Keratinocyte (primary cell): ENCODE measurements around the gene R3HDM1. TPM values are rescaled to one million over a fixed set of nuclear protein-coding genes. Genes with fewer than 3 reads are reported as not detected.

ENCODE experiments used
- DNase-seq: peaks from one replicate; pipeline ENCODE4 v3.0.0-alpha.2; 2011; ENCODE audit warnings: low read depth, missing footprints, low spot score
- FAIRE-seq: peaks from 2 replicates; lab custom pipeline; 2011; peaks lifted over from hg19 to GRCh38; lab: Jason Lieb, UNC
- H2AFZ ChIP-seq: 2 replicates; pipeline ENCODE4 v1.6.0; 2012; ENCODE audit warnings: low read length, control low read depth, inconsistent platforms; ENCODE audit not compliant: control insufficient read depth
- H3K27ac ChIP-seq: 2 replicates; pipeline ENCODE4 v1.5.1; 2011; ENCODE audit warnings: low read length; ENCODE audit not compliant: control insufficient read depth, insufficient read depth
- H3K27me3 ChIP-seq: 3 replicates; pipeline ENCODE4 v1.6.0; 2011; ENCODE audit warnings: low read length; ENCODE audit not compliant: control insufficient read depth, insufficient read depth; ENCODE audit errors: extremely low read depth
- H3K36me3 ChIP-seq, 2 experiments: 2 replicates in 1 of 2; 3 replicates in 1 of 2; pipeline ENCODE4 v1.5.1; 2011; ENCODE audit warnings: low read length in 2 of 2, mild to moderate bottlenecking in 1 of 2; ENCODE audit not compliant: control insufficient read depth in 2 of 2, insufficient read depth in 2 of 2; ENCODE audit errors: extremely low read depth in 1 of 2
- H3K4me1 ChIP-seq: 3 replicates; pipeline ENCODE4 v1.5.1; 2011; ENCODE audit warnings: low read length; ENCODE audit not compliant: control insufficient read depth, insufficient read depth; ENCODE audit errors: extremely low read depth
- H3K4me2 ChIP-seq: 3 replicates; pipeline ENCODE4 v1.6.0; 2011; ENCODE audit warnings: low read depth, low read length; ENCODE audit not compliant: control insufficient read depth, insufficient read depth; ENCODE audit errors: extremely low read depth
- H3K4me3 ChIP-seq, 3 experiments: fragments of 200-600 bp in 1 of 3; sonication (generic) in 1 of 3; 2 replicates in 2 of 3; 3 replicates in 1 of 3; pipeline ENCODE4 v1.5.1; 2011 to 2016; ENCODE audit warnings: low read length in 3 of 3, mild to moderate bottlenecking in 3 of 3, control low read depth in 2 of 3, inconsistent platforms in 1 of 3, low read depth in 1 of 3, mixed read lengths in 1 of 3, mixed run types in 1 of 3, moderate library complexity in 1 of 3; ENCODE audit not compliant: control insufficient read depth in 2 of 3, insufficient read depth in 2 of 3; ENCODE audit errors: extremely low read depth in 1 of 3
- H3K79me2 ChIP-seq: 2 replicates; pipeline ENCODE4 v1.6.0; 2012; ENCODE audit warnings: low read length; ENCODE audit not compliant: control insufficient read depth, insufficient read depth
- H3K9ac ChIP-seq: 3 replicates; pipeline ENCODE4 v1.6.0; 2011; ENCODE audit warnings: low read length; ENCODE audit not compliant: control insufficient read depth, insufficient read depth; ENCODE audit errors: extremely low read depth
- H3K9me1 ChIP-seq: 3 replicates; pipeline ENCODE4 v1.6.0; 2011; ENCODE audit warnings: low read length; ENCODE audit not compliant: control insufficient read depth, insufficient read depth; ENCODE audit errors: extremely low read depth
- H3K9me3 ChIP-seq: 2 replicates; pipeline ENCODE4 v1.5.1; 2012; ENCODE audit warnings: low read depth, low read length; ENCODE audit not compliant: control insufficient read depth
- H4K20me1 ChIP-seq: 3 replicates; pipeline ENCODE4 v1.6.0; 2011; ENCODE audit warnings: low read length; ENCODE audit not compliant: control insufficient read depth, insufficient read depth; ENCODE audit errors: extremely low read depth
- EZH2 ChIP-seq: IDR thresholded peaks from one replicate; pipeline ENCODE4 v1.6.1; 2012; ENCODE audit warnings: inconsistent platforms, mild to moderate bottlenecking, low read length, moderate library complexity
- dilution Hi-C: fragments of 300-500 bp; cut with MboI; formaldehyde crosslinking; loops from one replicate; pipeline ENCODE4 v1.7.0; 2020; ENCODE audit warnings: low sequenced_read_pairs; ENCODE audit not compliant: extremely low pct_ligation_motif_present
- polyA plus RNA-seq, 5 experiments: library from polyadenylated mRNA; depleted of rRNA in 3 of 5; stranded (reverse) in 3 of 5; stranded (forward) in 1 of 5; unstranded in 1 of 5; fragments of >200 nt; gene quantifications; 1 replicate in 1 of 5; 2 replicates in 3 of 5; 3 replicates in 1 of 5; pipeline versions ENCODE4 v1.2.1 to v1.2.3, GENCODE V29; 2011 to 2012; ENCODE audit warnings: missing spikeins in 2 of 5, low read depth in 1 of 5, low replicate concordance in 1 of 5
- TF ChIP-seq, protein P1 (sequence below), 3 experiments: IDR thresholded peaks in 1 of 3; conservative IDR thresholded peaks in 1 of 3; optimal IDR thresholded peaks in 1 of 3; 2 replicates in 2 of 3; 3 replicates in 1 of 3; pipeline versions ENCODE3 to v1.5.1; 2011; ENCODE audit warnings: low read length in 3 of 3, mild to moderate bottlenecking in 3 of 3, moderate library complexity in 2 of 3, control low read depth in 1 of 3, inconsistent platforms in 1 of 3; ENCODE audit not compliant: insufficient read depth in 2 of 3; ENCODE audit errors: extremely low read depth in 1 of 3

The R3HDM1 gene
- polyA plus RNA-seq, 1 donor (not counting 4 experiments of a cell fraction or from before 2014, with no cell fraction given), result 41.0 TPM

- DNase-seq (no peak), FAIRE-seq (no peak)
- Histone ChIP-seq H2AFZ (no peak overlapping the region), H3K9me3 (no peaks in the 10 kb centered on the region), H3K36me3 (no peaks in the 10 kb centered on the region), H3K4me3 (no peak overlapping the region), H4K20me1 (no peaks in the 10 kb centered on the region), H3K4me1 (no peaks in the 10 kb centered on the region), H3K79me2 (peaks cover 52% of the 10 kb centered on the region), H3K4me2 (no peak overlapping the region), H3K9me1 (no peaks in the 10 kb centered on the region), H3K27ac (no peak overlapping the region), H3K27me3 (no peaks in the 10 kb centered on the region), H3K9ac (no peak overlapping the region)
- dilution Hi-C loops, result no loop called here
- TF ChIP-seq EZH2, result no peak
- TF ChIP-seq, protein P1, sequence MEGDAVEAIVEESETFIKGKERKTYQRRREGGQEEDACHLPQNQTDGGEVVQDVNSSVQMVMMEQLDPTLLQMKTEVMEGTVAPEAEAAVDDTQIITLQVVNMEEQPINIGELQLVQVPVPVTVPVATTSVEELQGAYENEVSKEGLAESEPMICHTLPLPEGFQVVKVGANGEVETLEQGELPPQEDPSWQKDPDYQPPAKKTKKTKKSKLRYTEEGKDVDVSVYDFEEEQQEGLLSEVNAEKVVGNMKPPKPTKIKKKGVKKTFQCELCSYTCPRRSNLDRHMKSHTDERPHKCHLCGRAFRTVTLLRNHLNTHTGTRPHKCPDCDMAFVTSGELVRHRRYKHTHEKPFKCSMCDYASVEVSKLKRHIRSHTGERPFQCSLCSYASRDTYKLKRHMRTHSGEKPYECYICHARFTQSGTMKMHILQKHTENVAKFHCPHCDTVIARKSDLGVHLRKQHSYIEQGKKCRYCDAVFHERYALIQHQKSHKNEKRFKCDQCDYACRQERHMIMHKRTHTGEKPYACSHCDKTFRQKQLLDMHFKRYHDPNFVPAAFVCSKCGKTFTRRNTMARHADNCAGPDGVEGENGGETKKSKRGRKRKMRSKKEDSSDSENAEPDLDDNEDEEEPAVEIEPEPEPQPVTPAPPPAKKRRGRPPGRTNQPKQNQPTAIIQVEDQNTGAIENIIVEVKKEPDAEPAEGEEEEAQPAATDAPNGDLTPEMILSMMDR (optimal IDR thresholded peaks at IDR 0.05 in 1 of 3, IDR thresholded peaks at IDR 0.05 in 1 of 3, conservative IDR thresholded peaks at IDR 0.05 in 1 of 3; ENCODE audit: extremely low read depth in 1 of 3, insufficient read depth in 2 of 3, low read length in 3 of 3), result no peak
Observed at GRCh38 chr2:135546436-135546835, 15.2 kb downstream of the R3HDM1 start.

GRCh38 chr2:135547311-135547710 lies 16.0 kb downstream of the R3HDM1 start:
- Histone ChIP-seq H3K36me3 (no peaks in the 10 kb centered on the region), H3K27ac (no peak overlapping the region), H3K27me3 (no peaks in the 10 kb centered on the region), H3K4me2 (no peak overlapping the region), H2AFZ (no peak overlapping the region), H3K9ac (no peak overlapping the region), H3K9me3 (no peaks in the 10 kb centered on the region), H3K9me1 (no peaks in the 10 kb centered on the region), H3K79me2 (peaks cover 54% of the 10 kb centered on the region), H4K20me1 (no peaks in the 10 kb centered on the region), H3K4me3 (no peak overlapping the region), H3K4me1 (no peaks in the 10 kb centered on the region)
- no peak for TF ChIP-seq EZH2
- TF ChIP-seq, protein P1 (optimal IDR thresholded peaks at IDR 0.05 in 1 of 3, IDR thresholded peaks at IDR 0.05 in 1 of 3, conservative IDR thresholded peaks at IDR 0.05 in 1 of 3; ENCODE audit: extremely low read depth in 1 of 3, insufficient read depth in 2 of 3, low read length in 3 of 3), result no peak
- FAIRE-seq (no peak), DNase-seq (no peak)
- dilution Hi-C loops, result no loop called here
